ENCODE measurements around the gene TEX52.

DNA sequence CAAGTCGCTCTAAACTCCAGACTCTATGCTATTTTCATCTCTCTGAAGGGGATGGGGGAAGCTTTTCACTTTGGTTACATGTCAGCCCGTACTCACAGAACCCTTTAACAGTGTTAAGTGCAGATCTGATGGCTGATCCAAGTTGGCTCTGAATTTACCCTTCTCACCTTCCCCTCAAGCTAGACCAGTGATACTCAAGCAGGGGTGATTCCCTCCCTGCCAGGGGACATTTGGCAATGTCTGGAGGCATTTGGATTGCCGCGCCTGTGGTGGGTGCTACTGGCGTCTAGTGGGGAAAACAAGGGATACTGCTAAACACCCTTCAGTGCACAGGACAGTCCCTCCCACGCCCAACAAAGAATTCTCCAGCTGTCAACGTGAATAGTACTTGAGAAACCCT lies 6.0 kb upstream of the TEX52 start:
- TF ChIP-seq POLR2A (IDR thresholded peaks at IDR 0.05) (no peak), POLR2AphosphoS5 (IDR thresholded peaks at IDR 0.05) (no peak), EP300 (IDR thresholded peaks at IDR 0.05) (no peak)
- TF ChIP-seq, protein P1, sequence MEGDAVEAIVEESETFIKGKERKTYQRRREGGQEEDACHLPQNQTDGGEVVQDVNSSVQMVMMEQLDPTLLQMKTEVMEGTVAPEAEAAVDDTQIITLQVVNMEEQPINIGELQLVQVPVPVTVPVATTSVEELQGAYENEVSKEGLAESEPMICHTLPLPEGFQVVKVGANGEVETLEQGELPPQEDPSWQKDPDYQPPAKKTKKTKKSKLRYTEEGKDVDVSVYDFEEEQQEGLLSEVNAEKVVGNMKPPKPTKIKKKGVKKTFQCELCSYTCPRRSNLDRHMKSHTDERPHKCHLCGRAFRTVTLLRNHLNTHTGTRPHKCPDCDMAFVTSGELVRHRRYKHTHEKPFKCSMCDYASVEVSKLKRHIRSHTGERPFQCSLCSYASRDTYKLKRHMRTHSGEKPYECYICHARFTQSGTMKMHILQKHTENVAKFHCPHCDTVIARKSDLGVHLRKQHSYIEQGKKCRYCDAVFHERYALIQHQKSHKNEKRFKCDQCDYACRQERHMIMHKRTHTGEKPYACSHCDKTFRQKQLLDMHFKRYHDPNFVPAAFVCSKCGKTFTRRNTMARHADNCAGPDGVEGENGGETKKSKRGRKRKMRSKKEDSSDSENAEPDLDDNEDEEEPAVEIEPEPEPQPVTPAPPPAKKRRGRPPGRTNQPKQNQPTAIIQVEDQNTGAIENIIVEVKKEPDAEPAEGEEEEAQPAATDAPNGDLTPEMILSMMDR (IDR thresholded peaks at IDR 0.05) = no peak
